GM21619 (cell line): ENCODE data around the gene ZFHX3.

Source experiments
- ATAC-seq: cut with Tn5 transposase; IDR thresholded peaks from one replicate; pipeline ENCODE4 v1.9.1; 2021; ENCODE audit not compliant: unreplicated experiment

ZFHX3 gene

GRCh38 chr16:73057291-73058210, 9.6 kb upstream of the ZFHX3 start:
- ATAC-seq, result peak; percentile 41

GRCh38 chr16:73056921-73057290, 9.0 kb upstream of the ZFHX3 start:
- ATAC-seq, result no peak

- no peak for ATAC-seq
These were observed 8.5 kb upstream of the ZFHX3 start for GRCh38 chr16:73056448-73056847.

GRCh38 chr16:73054813-73055482, 7.0 kb upstream of the ZFHX3 start:
- ATAC-seq, result no peak

- no peak for ATAC-seq
These were observed 6.5 kb upstream of the ZFHX3 start for GRCh38 chr16:73054498-73054812.

- ATAC-seq, result no peak
These were observed 6.2 kb upstream of the ZFHX3 start for GRCh38 chr16:73054125-73054484.

- ATAC-seq, result no peak
These were observed 5.6 kb upstream of the ZFHX3 start for GRCh38 chr16:73053364-73054124.

- no peak for ATAC-seq
These were observed 5.1 kb upstream of the ZFHX3 start for GRCh38 chr16:73053038-73053363.

- ATAC-seq, result no peak
These were observed 4.6 kb upstream of the ZFHX3 start for GRCh38 chr16:73052576-73052975.

- ATAC-seq, result no peak
These were observed 4.0 kb upstream of the ZFHX3 start for GRCh38 chr16:73051961-73052360.

GRCh38 chr16:73051226-73051625, 3.3 kb upstream of the ZFHX3 start:
- no peak for ATAC-seq

GRCh38 chr16:73050201-73051099, 2.5 kb upstream of the ZFHX3 start:
- ATAC-seq, result no peak

- no peak for ATAC-seq
These were observed 1.6 kb upstream of the ZFHX3 start for GRCh38 chr16:73049511-73049910.

- no peak for ATAC-seq
These were observed 1.2 kb upstream of the ZFHX3 start for GRCh38 chr16:73049091-73049490.

- ATAC-seq, result peak; percentile 13
These were observed 558 bp upstream of the ZFHX3 start for GRCh38 chr16:73048292-73049080.

GRCh38 chr16:73047221-73047535, 750 bp downstream of the ZFHX3 start:
- no peak for ATAC-seq

- ATAC-seq, result no peak
These were observed 1.1 kb downstream of the ZFHX3 start for GRCh38 chr16:73046849-73047214.

- no peak for ATAC-seq
These were observed 1.6 kb downstream of the ZFHX3 start for GRCh38 chr16:73046202-73046848.

- no peak for ATAC-seq
These were observed 4.0 kb downstream of the ZFHX3 start for GRCh38 chr16:73043828-73044467.
